NOMO-1 treated with dmso at 0.1 percent for 144 hours (cell line): Measurements from ENCODE around the gene BRI3BP.
"Not testable (repeated sequence)": the region's sequence is repeated elsewhere in the genome, so short reads cannot be mapped to it uniquely, and the experiment has no call there.

ENCODE experiments used
- DNase-seq: peaks from one replicate; lab custom pipeline; 2025; ENCODE audit not compliant: unreplicated experiment; lab: John Stamatoyannopoulos, UW

The BRI3BP gene

GRCh38 chr12:124972211-124972610, 21.2 kb upstream of the BRI3BP start:
- DNase-seq = no peak

- DNase-seq = no peak
Measured at GRCh38 chr12:124975276-124975675, 18.2 kb upstream of the BRI3BP start.

- no peak for DNase-seq
Measured at GRCh38 chr12:124976999-124977398, 16.4 kb upstream of the BRI3BP start.

GRCh38 chr12:124979568-124979967, 13.9 kb upstream of the BRI3BP start:
- DNase-seq = no peak

GRCh38 chr12:124980098-124980892, 13.2 kb upstream of the BRI3BP start:
- no peak for DNase-seq

- DNase-seq = not testable (repeated sequence)
Measured at GRCh38 chr12:124986876-124987275, 6.6 kb upstream of the BRI3BP start.

- peak; percentile 87 for DNase-seq
Measured at GRCh38 chr12:124992874-124993625, 395 bp upstream of the BRI3BP start.

- peak; percentile 83 for DNase-seq
Measured at GRCh38 chr12:124994437-124994975, 1.1 kb downstream of the BRI3BP start.

GRCh38 chr12:124995200-124995961, 1.9 kb downstream of the BRI3BP start:
- DNase-seq = peak; percentile 41

- no peak for DNase-seq
Measured at GRCh38 chr12:124998705-124999104, 5.3 kb downstream of the BRI3BP start.

GRCh38 chr12:125001636-125002035, 8.2 kb downstream of the BRI3BP start:
- no peak for DNase-seq

- DNase-seq = no peak
Measured at GRCh38 chr12:125003021-125003420, 9.6 kb downstream of the BRI3BP start.

GRCh38 chr12:125004621-125005020, 11.2 kb downstream of the BRI3BP start:
- DNase-seq = no peak

GRCh38 chr12:125005652-125006051, 12.2 kb downstream of the BRI3BP start:
- DNase-seq = no peak

- DNase-seq = no peak
Measured at GRCh38 chr12:125006365-125006764, 12.9 kb downstream of the BRI3BP start.

- no peak for DNase-seq
Measured at GRCh38 chr12:125013816-125014442, 20.5 kb downstream of the BRI3BP start.

- no peak for DNase-seq
Measured at GRCh38 chr12:125014526-125014925, 21.1 kb downstream of the BRI3BP start.

GRCh38 chr12:125015680-125016310, 22.4 kb downstream of the BRI3BP start:
- DNase-seq = no peak

- no peak for DNase-seq
Measured at GRCh38 chr12:125017801-125018200, 24.4 kb downstream of the BRI3BP start.

- DNase-seq = no peak
Measured at GRCh38 chr12:125018356-125018755, 24.9 kb downstream of the BRI3BP start.
